Progenitor cell of endocrine pancreas (in vitro differentiated cells): ENCODE results near the gene ADAMTS9. TPM values are rescaled to one million over a fixed set of nuclear protein-coding genes. Genes with fewer than 3 reads are reported as not detected.

Experiments
- DNase-seq: peaks from one replicate; pipeline ENCODE4 v3.0.0; 2021; ENCODE audit warnings: low spot score; ENCODE audit not compliant: unreplicated experiment
- H3K27ac Mint-ChIP-seq: 2 replicates; pipeline ENCODE4 v1.8.0; 2021; ENCODE audit warnings: mild to moderate bottlenecking, moderate library complexity, mixed read lengths
- H3K27me3 Mint-ChIP-seq: 2 replicates; pipeline ENCODE4 v1.8.0; 2021; ENCODE audit warnings: mixed read lengths
- H3K36me3 Mint-ChIP-seq: 2 replicates; pipeline ENCODE4 v1.8.0; 2022; ENCODE audit warnings: mixed read lengths; ENCODE audit not compliant: insufficient read depth
- H3K4me1 Mint-ChIP-seq: 2 replicates; pipeline ENCODE4 v1.8.0; 2021; ENCODE audit warnings: low read depth, mixed read lengths
- H3K4me3 Mint-ChIP-seq: 2 replicates; pipeline ENCODE4 v1.8.0; 2021; ENCODE audit warnings: low read depth, mild to moderate bottlenecking, moderate library complexity, mixed read lengths
- H3K9me3 Mint-ChIP-seq: 2 replicates; pipeline ENCODE4 v1.8.0; 2021; ENCODE audit warnings: low read depth, mixed read lengths
- CTCF ChIP-seq: fragments of 200-600 bp; sonication (generic); IDR thresholded peaks from one replicate; pipeline ENCODE4 v1.5.0; 2021; ENCODE audit warnings: antibody characterized with exemption, mild to moderate bottlenecking; ENCODE audit not compliant: unreplicated experiment
- total RNA-seq: library from RNA; stranded (reverse); gene quantifications from 2 replicates; pipeline ENCODE4 v1.2.1, GENCODE V29; 2021

Gene ADAMTS9
- total RNA-seq, 1 donor from 2014 or later = 54.2 TPM

GRCh38 chr3:64726414-64727090, 38.8 kb upstream of the ADAMTS9 start:
- H3K27ac Mint-ChIP-seq = no peak overlapping the region
- no peaks in the 10 kb centered on the region for H3K27me3 Mint-ChIP-seq
- DNase-seq = no peak
- no peak overlapping the region for H3K4me3 Mint-ChIP-seq
- peaks cover 6% of the 10 kb centered on the region for H3K4me1 Mint-ChIP-seq
- no peaks in the 10 kb centered on the region for H3K36me3 Mint-ChIP-seq
- TF ChIP-seq CTCF = no peak
- H3K9me3 Mint-ChIP-seq = no peaks in the 10 kb centered on the region

- no peak overlapping the region for H3K27ac Mint-ChIP-seq
- H3K9me3 Mint-ChIP-seq = no peaks in the 10 kb centered on the region
- H3K4me3 Mint-ChIP-seq = no peak overlapping the region
- H3K27me3 Mint-ChIP-seq = no peaks in the 10 kb centered on the region
- no peak for TF ChIP-seq CTCF
- H3K4me1 Mint-ChIP-seq = no peaks in the 10 kb centered on the region
- DNase-seq = no peak
- H3K36me3 Mint-ChIP-seq = no peaks in the 10 kb centered on the region
These were observed 31.2 kb upstream of the ADAMTS9 start for GRCh38 chr3:64718976-64719375.

- Mint-ChIP-seq H3K9me3 (no peaks in the 10 kb centered on the region), H3K27me3 (no peaks in the 10 kb centered on the region), H3K4me3 (no peak overlapping the region), H3K36me3 (no peaks in the 10 kb centered on the region), H3K27ac (no peak overlapping the region), H3K4me1 (no peaks in the 10 kb centered on the region)
- no peak for DNase-seq
- TF ChIP-seq CTCF = peak; percentile 66
These were observed 30.2 kb upstream of the ADAMTS9 start for GRCh38 chr3:64717872-64718613.

- H3K36me3 Mint-ChIP-seq = no peaks in the 10 kb centered on the region
These were observed 29.6 kb upstream of the ADAMTS9 start for GRCh38 chr3:64717411-64717810.

More at GRCh38 chr3:64717411-64717810, 29.6 kb upstream of the ADAMTS9 start:
- TF ChIP-seq CTCF = no peak
- Mint-ChIP-seq H3K4me3 (no peak overlapping the region), H3K27me3 (no peaks in the 10 kb centered on the region), H3K27ac (no peak overlapping the region), H3K9me3 (no peaks in the 10 kb centered on the region), H3K4me1 (no peaks in the 10 kb centered on the region)
- DNase-seq = no peak
